HepG2 (cell line): Measurements from ENCODE around the gene ARMH1. TPM values are rescaled to one million over a fixed set of nuclear protein-coding genes. Genes with fewer than 3 reads are reported as not detected.

Experiments
- ADNP ChIP-seq: sonication (generic); formaldehyde crosslinking; IDR thresholded peaks from 2 replicates; pipeline ENCODE4 v1.4.0; 2020; ENCODE audit warnings: missing genetic modification reagents
- ARNTL ChIP-seq: sonication (generic); formaldehyde crosslinking; IDR thresholded peaks from 2 replicates; pipeline ENCODE4 v1.4.0; 2020; ENCODE audit warnings: mild to moderate bottlenecking, missing genetic modification reagents
- CERS6 ChIP-seq: sonication (generic); formaldehyde crosslinking; IDR thresholded peaks from 2 replicates; pipeline ENCODE4 v1.5.0; 2020; ENCODE audit warnings: missing genetic modification reagents
- EED ChIP-seq: sonication (generic); formaldehyde crosslinking; IDR thresholded peaks from 2 replicates; pipeline ENCODE4 v1.5.0; 2020; ENCODE audit warnings: mild to moderate bottlenecking, missing genetic modification reagents
- GATAD1 ChIP-seq: IDR thresholded peaks from 2 replicates; pipeline ENCODE4 v1.6.1; 2016; ENCODE audit warnings: missing genetic modification reagents, missing compliant biosample characterization
- GPN1 ChIP-seq: sonication (generic); formaldehyde crosslinking; IDR thresholded peaks from 2 replicates; pipeline ENCODE4 v1.5.1; 2020; ENCODE audit warnings: missing genetic modification reagents, borderline replicate concordance
- HDAC6 ChIP-seq: fragments of 200-600 bp; sonication (generic); IDR thresholded peaks from 2 replicates; pipeline ENCODE4 v1.7.0; 2017; ENCODE audit warnings: mild to moderate bottlenecking, antibody characterized with exemption, low read length, low read depth
- IRF2 ChIP-seq: IDR thresholded peaks from 2 replicates; pipeline ENCODE4 v1.6.1; 2018; ENCODE audit warnings: missing genetic modification reagents, missing compliant biosample characterization
- MBNL3 ChIP-seq: fragments of 250-450 bp; sonication (Bioruptor Pico); conservative IDR thresholded peaks from 2 replicates; pipeline ENCODE4 v1.8.0; 2022; ENCODE audit warnings: mild to moderate bottlenecking, inconsistent platforms
- PHF21A ChIP-seq: sonication (generic); formaldehyde crosslinking; IDR thresholded peaks from 2 replicates; pipeline ENCODE4 v1.5.0; 2020; ENCODE audit warnings: mild to moderate bottlenecking, missing genetic modification reagents
- STAT5B ChIP-seq: sonication (generic); formaldehyde crosslinking; IDR thresholded peaks from 2 replicates; pipeline ENCODE4 v1.4.0; 2020; ENCODE audit warnings: missing genetic modification reagents
- TERF1 ChIP-seq: sonication (generic); formaldehyde crosslinking; IDR thresholded peaks from 2 replicates; pipeline ENCODE4 v1.8.0; 2022; ENCODE audit warnings: mild to moderate bottlenecking, missing genetic modification reagents, moderate library complexity
- ZBTB38 ChIP-seq: sonication (generic); formaldehyde crosslinking; IDR thresholded peaks from 2 replicates; pipeline ENCODE4 v1.5.1; 2020; ENCODE audit warnings: mild to moderate bottlenecking, missing genetic modification reagents
- ZBTB7A ChIP-seq: sonication (generic); formaldehyde crosslinking; IDR thresholded peaks from 2 replicates; pipeline ENCODE4 v1.8.0; 2022; ENCODE audit warnings: mild to moderate bottlenecking, missing genetic modification reagents
- ZFP37 ChIP-seq: sonication (generic); formaldehyde crosslinking; IDR thresholded peaks from 2 replicates; pipeline ENCODE4 v1.4.0; 2020; ENCODE audit warnings: missing genetic modification reagents, borderline replicate concordance
- ZFP41 ChIP-seq: sonication (generic); formaldehyde crosslinking; IDR thresholded peaks from 2 replicates; pipeline ENCODE4 v1.4.0; 2020; ENCODE audit warnings: mild to moderate bottlenecking, missing genetic modification reagents, borderline replicate concordance
- ZMAT3 ChIP-seq: sonication (generic); formaldehyde crosslinking; conservative IDR thresholded peaks from 2 replicates; pipeline ENCODE4 v1.7.0; 2021; ENCODE audit warnings: missing genetic modification reagents
- ZNF12 ChIP-seq: sonication (generic); formaldehyde crosslinking; IDR thresholded peaks from 2 replicates; pipeline ENCODE4 v1.5.0; 2020; ENCODE audit warnings: missing genetic modification reagents
- ZNF235 ChIP-seq: sonication (generic); formaldehyde crosslinking; IDR thresholded peaks from 2 replicates; pipeline ENCODE4 v1.8.1; 2023; ENCODE audit warnings: mild to moderate bottlenecking, missing genetic modification reagents, borderline replicate concordance
- ZNF333 ChIP-seq: sonication (generic); formaldehyde crosslinking; IDR thresholded peaks from 2 replicates; pipeline ENCODE4 v1.4.0; 2020; ENCODE audit warnings: mild to moderate bottlenecking, missing genetic modification reagents, borderline replicate concordance
- ZNF354B ChIP-seq: sonication (generic); formaldehyde crosslinking; IDR thresholded peaks from 2 replicates; pipeline ENCODE4 v1.8.0; 2022; ENCODE audit warnings: mild to moderate bottlenecking, missing genetic modification reagents
- ZNF556 ChIP-seq: sonication (generic); formaldehyde crosslinking; IDR thresholded peaks from 2 replicates; pipeline ENCODE4 v1.4.0; 2020; ENCODE audit warnings: mild to moderate bottlenecking, missing genetic modification reagents, borderline replicate concordance
- ZNF674 ChIP-seq: sonication (generic); formaldehyde crosslinking; IDR thresholded peaks from 2 replicates; pipeline ENCODE4 v1.5.0; 2020; ENCODE audit warnings: low read depth, mild to moderate bottlenecking, missing genetic modification reagents
- ZNF816 ChIP-seq: sonication (generic); formaldehyde crosslinking; IDR thresholded peaks from 2 replicates; pipeline ENCODE4 v1.8.0; 2022; ENCODE audit warnings: missing genetic modification reagents, mild to moderate bottlenecking, borderline replicate concordance
- ZSCAN31 ChIP-seq: sonication (generic); formaldehyde crosslinking; IDR thresholded peaks from 2 replicates; pipeline ENCODE4 v1.5.0; 2020; ENCODE audit warnings: low read depth, mild to moderate bottlenecking, missing genetic modification reagents
- polyA plus RNA-seq, 8 experiments: library from polyadenylated mRNA; depleted of rRNA in 3 of 8; stranded (reverse) in 7 of 8; unstranded in 1 of 8; fragments of >200 nt; fragmentation: Illumina TruSeq in 4 of 8; extraction: Trizol in 4 of 8; gene quantifications; 2 replicates each; pipeline versions ENCODE4 v1.2.1 to v1.2.3, GENCODE V29; 2011 to 2016; ENCODE audit warnings: low read depth in 4 of 8, missing spikeins in 1 of 8, mixed read lengths in 1 of 8; ENCODE audit not compliant: insufficient read depth in 1 of 8
- total RNA-seq, 5 experiments: library from RNA; depleted of rRNA; stranded (reverse); fragments of >200 nt; fragmentation: Illumina TruSeq; extraction: Trizol; gene quantifications; 2 replicates each; pipeline ENCODE4 v1.2.3, GENCODE V29; 2016; ENCODE audit warnings: low read depth in 1 of 5
- TF ChIP-seq, protein P1 (sequence below): sonication (generic); formaldehyde crosslinking; conservative IDR thresholded peaks from 2 replicates; pipeline ENCODE4 v1.4.0; 2020; ENCODE audit warnings: mild to moderate bottlenecking, missing genetic modification reagents, moderate library complexity

The ARMH1 gene
- total and polyA plus RNA-seq, 2 of the 13 experiments (the other 11 are each of a cell fraction or from before 2014, with no cell fraction given) = 0.69 TPM; not detected in 1

DNA sequence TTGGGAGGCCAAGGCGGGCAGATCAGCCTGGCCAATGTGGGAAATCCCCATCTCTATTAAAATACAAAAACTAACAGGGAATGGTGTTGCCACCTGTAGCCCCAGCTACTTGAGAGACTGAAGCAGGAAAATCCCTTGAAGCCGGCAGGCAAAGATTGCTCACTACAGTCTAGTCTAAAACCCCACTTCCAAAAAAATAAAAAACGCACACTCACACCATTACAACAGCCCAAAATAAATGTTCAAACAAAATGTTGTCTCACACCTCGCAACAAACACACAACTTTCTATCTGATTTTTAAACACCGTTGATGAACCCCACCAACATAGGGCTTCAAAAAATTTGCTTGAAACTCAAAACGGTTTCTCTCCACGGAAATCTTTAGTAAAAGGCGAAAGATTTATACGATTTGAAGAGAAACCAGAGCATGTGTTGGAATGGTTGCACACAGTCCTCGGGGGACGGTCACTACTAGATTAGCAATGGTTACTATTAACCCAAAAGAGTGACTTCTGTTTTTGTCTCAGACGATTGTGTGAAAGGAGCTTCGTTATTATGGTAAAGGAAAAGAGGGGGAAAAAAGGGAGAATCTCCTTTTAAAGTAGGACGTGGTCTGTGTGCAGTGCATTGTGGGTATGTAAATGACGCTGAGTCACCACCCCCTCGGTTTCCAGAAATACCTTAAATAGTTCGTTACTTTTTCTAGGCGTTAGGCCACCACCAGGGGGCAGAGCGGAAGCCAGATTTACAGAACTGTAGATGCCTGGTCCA is 56.4 kb downstream of the ARMH1 start, which contains the start of gene RNU5D-1 (continued):
- TF ChIP-seq CERS6 (no peak), ADNP (no peak), ZNF674 (CRISPR knock-in tag) (no peak), ZNF235 (CRISPR knock-in tag) (no peak), TERF1 (no peak), ZFP37 (CRISPR knock-in tag) (no peak), GATAD1 (no peak; the same call in 1 of the 2 replicates), PHF21A (CRISPR knock-in tag) (peak; percentile 80; the same call in 1 of the 2 replicates), ZNF333 (CRISPR knock-in tag) (no peak), MBNL3 (CRISPR knock-in tag) (no peak), IRF2 (peak; percentile 58; the same call in 1 of the 2 replicates), HDAC6 (0 out of 2 replicates have a peak, but pooled peaks have one; percentile 79), ZBTB38 (CRISPR knock-in tag) (no peak), ZNF354B (CRISPR knock-in tag) (no peak; the same call in 1 of the 2 replicates), ZMAT3 (CRISPR knock-in tag) (no peak), GPN1 (no peak), ZSCAN31 (peak; percentile 77), ZNF12 (CRISPR knock-in tag) (0 out of 2 replicates have a peak, but pooled peaks have one; percentile 10), ZNF816 (peak; percentile 44; the same call in 1 of the 2 replicates), ZBTB7A (CRISPR knock-in tag) (no peak), EED (CRISPR knock-in tag) (no peak), STAT5B (CRISPR knock-in tag) (no peak), ZFP41 (CRISPR knock-in tag) (no peak), ZNF556 (CRISPR knock-in tag) (no peak), ARNTL (CRISPR knock-in tag) (no peak)
- TF ChIP-seq, protein P1, sequence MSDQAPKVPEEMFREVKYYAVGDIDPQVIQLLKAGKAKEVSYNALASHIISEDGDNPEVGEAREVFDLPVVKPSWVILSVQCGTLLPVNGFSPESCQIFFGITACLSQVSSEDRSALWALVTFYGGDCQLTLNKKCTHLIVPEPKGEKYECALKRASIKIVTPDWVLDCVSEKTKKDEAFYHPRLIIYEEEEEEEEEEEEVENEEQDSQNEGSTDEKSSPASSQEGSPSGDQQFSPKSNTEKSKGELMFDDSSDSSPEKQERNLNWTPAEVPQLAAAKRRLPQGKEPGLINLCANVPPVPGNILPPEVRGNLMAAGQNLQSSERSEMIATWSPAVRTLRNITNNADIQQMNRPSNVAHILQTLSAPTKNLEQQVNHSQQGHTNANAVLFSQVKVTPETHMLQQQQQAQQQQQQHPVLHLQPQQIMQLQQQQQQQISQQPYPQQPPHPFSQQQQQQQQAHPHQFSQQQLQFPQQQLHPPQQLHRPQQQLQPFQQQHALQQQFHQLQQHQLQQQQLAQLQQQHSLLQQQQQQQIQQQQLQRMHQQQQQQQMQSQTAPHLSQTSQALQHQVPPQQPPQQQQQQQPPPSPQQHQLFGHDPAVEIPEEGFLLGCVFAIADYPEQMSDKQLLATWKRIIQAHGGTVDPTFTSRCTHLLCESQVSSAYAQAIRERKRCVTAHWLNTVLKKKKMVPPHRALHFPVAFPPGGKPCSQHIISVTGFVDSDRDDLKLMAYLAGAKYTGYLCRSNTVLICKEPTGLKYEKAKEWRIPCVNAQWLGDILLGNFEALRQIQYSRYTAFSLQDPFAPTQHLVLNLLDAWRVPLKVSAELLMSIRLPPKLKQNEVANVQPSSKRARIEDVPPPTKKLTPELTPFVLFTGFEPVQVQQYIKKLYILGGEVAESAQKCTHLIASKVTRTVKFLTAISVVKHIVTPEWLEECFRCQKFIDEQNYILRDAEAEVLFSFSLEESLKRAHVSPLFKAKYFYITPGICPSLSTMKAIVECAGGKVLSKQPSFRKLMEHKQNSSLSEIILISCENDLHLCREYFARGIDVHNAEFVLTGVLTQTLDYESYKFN = no peak
